Measurements from ENCODE around the gene CEP128. TPM values are rescaled to one million over a fixed set of nuclear protein-coding genes. Genes with fewer than 3 reads are reported as not detected.

Gene CEP128
- total RNA-seq, 1 experiment from 2014 or later, result 27.3 TPM

GRCh38 chr14:80575763-80576162, 365.8 kb downstream of the CEP128 start:
- no peak for DNase-seq (ENCODE audit: low spot score)
- no peak for TF ChIP-seq EZH2 (IDR thresholded peaks at IDR 0.05; ENCODE audit: borderline replicate concordance, low read depth, low read length, poor library complexity, severe bottlenecking)
- TF ChIP-seq, protein P1, sequence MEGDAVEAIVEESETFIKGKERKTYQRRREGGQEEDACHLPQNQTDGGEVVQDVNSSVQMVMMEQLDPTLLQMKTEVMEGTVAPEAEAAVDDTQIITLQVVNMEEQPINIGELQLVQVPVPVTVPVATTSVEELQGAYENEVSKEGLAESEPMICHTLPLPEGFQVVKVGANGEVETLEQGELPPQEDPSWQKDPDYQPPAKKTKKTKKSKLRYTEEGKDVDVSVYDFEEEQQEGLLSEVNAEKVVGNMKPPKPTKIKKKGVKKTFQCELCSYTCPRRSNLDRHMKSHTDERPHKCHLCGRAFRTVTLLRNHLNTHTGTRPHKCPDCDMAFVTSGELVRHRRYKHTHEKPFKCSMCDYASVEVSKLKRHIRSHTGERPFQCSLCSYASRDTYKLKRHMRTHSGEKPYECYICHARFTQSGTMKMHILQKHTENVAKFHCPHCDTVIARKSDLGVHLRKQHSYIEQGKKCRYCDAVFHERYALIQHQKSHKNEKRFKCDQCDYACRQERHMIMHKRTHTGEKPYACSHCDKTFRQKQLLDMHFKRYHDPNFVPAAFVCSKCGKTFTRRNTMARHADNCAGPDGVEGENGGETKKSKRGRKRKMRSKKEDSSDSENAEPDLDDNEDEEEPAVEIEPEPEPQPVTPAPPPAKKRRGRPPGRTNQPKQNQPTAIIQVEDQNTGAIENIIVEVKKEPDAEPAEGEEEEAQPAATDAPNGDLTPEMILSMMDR (conservative IDR thresholded peaks at IDR 0.05; ENCODE audit: low read depth, low read length), result no peak
- H3K4me1 ChIP-seq (ENCODE audit: insufficient read depth, low read length, poor library complexity, severe bottlenecking), result no peaks in the 10 kb centered on the region
- no peak overlapping the region for H3K27ac ChIP-seq (ENCODE audit: low read depth, low read length, poor library complexity, severe bottlenecking)
- POLR2A ChIA-PET (ENCODE audit: low non-redundant PET), result no interaction called here
- CTCF ChIA-PET, result no interaction called here
- no peaks in the 10 kb centered on the region for H3K9me3 ChIP-seq (ENCODE audit: low read depth, low read length, poor library complexity, severe bottlenecking)
- BruUV-seq (replicated peaks), result no TSS peak
- H3K27me3 ChIP-seq (replicated peaks; ENCODE audit: insufficient read depth, low read depth, low read length, poor library complexity), result no peaks in the 10 kb centered on the region
- intact Hi-C loops (cut with micrococcal nuclease; ENCODE audit: unreplicated experiment), result no loop called here
- no peaks in the 10 kb centered on the region for H3K36me3 ChIP-seq (ENCODE audit: insufficient read depth, low read length, poor library complexity, severe bottlenecking)
- H3K4me3 ChIP-seq (ENCODE audit: low read depth, low read length, poor library complexity, severe bottlenecking), result no peak overlapping the region

GRCh38 chr14:80572666-80573065, 368.9 kb downstream of the CEP128 start:
- Histone ChIP-seq H3K4me3 (ENCODE audit: low read depth, low read length, poor library complexity, severe bottlenecking) (no peak overlapping the region), H3K9me3 (ENCODE audit: low read depth, low read length, poor library complexity, severe bottlenecking) (no peaks in the 10 kb centered on the region), H3K27ac (ENCODE audit: low read depth, low read length, poor library complexity, severe bottlenecking) (no peak overlapping the region), H3K4me1 (ENCODE audit: insufficient read depth, low read length, poor library complexity, severe bottlenecking) (no peaks in the 10 kb centered on the region), H3K36me3 (ENCODE audit: insufficient read depth, low read length, poor library complexity, severe bottlenecking) (no peaks in the 10 kb centered on the region), H3K27me3 (replicated peaks; ENCODE audit: insufficient read depth, low read depth, low read length, poor library complexity) (no peaks in the 10 kb centered on the region)
- CTCF ChIA-PET, result no interaction called here
- no peak for DNase-seq (ENCODE audit: low spot score)
- no TSS peak for BruUV-seq (replicated peaks)
- POLR2A ChIA-PET (ENCODE audit: low non-redundant PET), result no interaction called here
- TF ChIP-seq, protein P1 (conservative IDR thresholded peaks at IDR 0.05; ENCODE audit: low read depth, low read length), result no peak
- no peak for TF ChIP-seq EZH2 (IDR thresholded peaks at IDR 0.05; ENCODE audit: borderline replicate concordance, low read depth, low read length, poor library complexity, severe bottlenecking)
- intact Hi-C loops (cut with micrococcal nuclease; ENCODE audit: unreplicated experiment), result no loop called here

DNA sequence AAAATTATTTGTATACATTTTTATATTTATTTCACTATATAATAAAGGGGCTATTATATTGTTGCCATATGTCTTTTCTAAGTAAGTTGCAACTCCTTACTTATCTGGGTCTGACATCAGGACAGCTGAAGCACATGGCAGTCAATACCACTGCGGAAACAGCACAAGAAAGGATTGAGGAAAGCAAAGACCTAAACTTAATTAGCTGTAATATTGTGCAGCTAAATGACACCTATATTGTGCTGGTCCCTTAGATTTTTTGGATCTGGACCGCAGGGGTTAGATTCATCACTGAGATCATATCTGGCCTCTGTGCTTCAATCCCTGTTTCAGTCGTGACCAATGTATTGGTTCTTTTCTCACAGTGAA, 370.6 kb downstream of the CEP128 start:
- TF ChIP-seq, protein P1 (conservative IDR thresholded peaks at IDR 0.05; ENCODE audit: low read depth, low read length), result no peak
- TF ChIP-seq EZH2 (IDR thresholded peaks at IDR 0.05; ENCODE audit: borderline replicate concordance, low read depth, low read length, poor library complexity, severe bottlenecking), result no peak
- no TSS peak for BruUV-seq (replicated peaks)
- H3K9me3 ChIP-seq (ENCODE audit: low read depth, low read length, poor library complexity, severe bottlenecking), result no peaks in the 10 kb centered on the region
- no peaks in the 10 kb centered on the region for H3K36me3 ChIP-seq (ENCODE audit: insufficient read depth, low read length, poor library complexity, severe bottlenecking)
- DNase-seq (ENCODE audit: low spot score), result no peak
- CTCF ChIA-PET, result no interaction called here
- POLR2A ChIA-PET (ENCODE audit: low non-redundant PET), result no interaction called here
- no peaks in the 10 kb centered on the region for H3K27me3 ChIP-seq (replicated peaks; ENCODE audit: insufficient read depth, low read depth, low read length, poor library complexity)
- H3K27ac ChIP-seq (ENCODE audit: low read depth, low read length, poor library complexity, severe bottlenecking), result no peak overlapping the region
- no peak overlapping the region for H3K4me3 ChIP-seq (ENCODE audit: low read depth, low read length, poor library complexity, severe bottlenecking)
- intact Hi-C loops (cut with micrococcal nuclease; ENCODE audit: unreplicated experiment), result no loop called here
- H3K4me1 ChIP-seq (ENCODE audit: insufficient read depth, low read length, poor library complexity, severe bottlenecking), result no peaks in the 10 kb centered on the region

Data from A673 (cell line).